ENCODE data around the gene MED19.
A peak's percentile ranks its signal among the peaks of the same experiment; 100 is the strongest.
"Not testable (repeated sequence)": the region's sequence is repeated elsewhere in the genome, so short reads cannot be mapped to it uniquely, and the experiment has no call there.

The MED19 gene

GRCh38 chr11:57704932-57705331 is 7.1 kb downstream of the MED19 start:
- no peak for DNase-seq

- no peak for DNase-seq
Observed at GRCh38 chr11:57703341-57703740, 8.7 kb downstream of the MED19 start.

GRCh38 chr11:57700425-57700824 is 11.6 kb downstream of the MED19 start:
- DNase-seq = no peak

GRCh38 chr11:57699813-57700212 is 12.2 kb downstream of the MED19 start:
- no peak for DNase-seq

DNA sequence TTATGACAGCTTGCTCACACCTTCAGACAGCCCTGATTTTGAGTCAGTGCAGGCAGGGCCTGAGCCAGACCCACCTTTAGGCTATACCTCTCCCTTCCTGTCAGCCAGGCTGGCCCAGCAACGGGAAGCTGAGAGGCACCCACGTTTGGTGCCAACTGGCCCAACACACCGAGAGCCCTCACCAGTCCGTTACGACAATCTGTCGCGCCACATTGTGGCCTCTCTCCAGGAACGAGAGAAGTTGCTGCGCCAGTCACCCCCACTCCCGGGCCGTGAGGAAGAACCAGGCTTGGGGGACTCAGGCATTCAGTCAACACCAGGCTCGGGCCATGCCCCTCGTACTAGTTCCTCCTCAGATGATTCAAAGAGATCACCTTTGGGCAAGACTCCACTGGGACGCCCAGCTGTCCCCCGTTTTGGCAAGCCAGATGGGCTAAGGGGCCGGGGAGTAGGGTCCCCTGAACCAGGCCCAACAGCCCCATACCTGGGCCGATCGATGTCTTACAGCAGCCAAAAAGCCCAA is 13.1 kb downstream of the MED19 start:
- DNase-seq = no peak

DNA sequence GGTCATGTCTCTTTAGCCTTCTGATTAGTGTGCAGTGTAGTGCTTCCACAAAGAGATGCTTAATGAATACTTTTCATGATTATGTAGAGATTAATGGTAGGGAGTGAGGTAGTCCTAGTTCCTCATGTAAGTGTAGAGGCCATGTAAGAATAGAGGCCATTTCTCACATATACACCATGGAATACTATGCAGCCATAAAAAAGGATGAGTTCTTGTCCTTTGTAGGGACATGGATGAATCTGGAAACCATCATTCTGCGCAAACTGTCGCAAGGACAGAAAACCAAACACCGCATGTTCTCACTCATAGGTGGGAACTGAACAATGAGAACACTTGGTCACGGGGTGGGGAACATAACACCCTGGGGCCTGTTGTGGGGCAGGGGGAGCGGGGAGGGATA is 21.5 kb downstream of the MED19 start:
- DNase-seq = not testable (repeated sequence)

DNA sequence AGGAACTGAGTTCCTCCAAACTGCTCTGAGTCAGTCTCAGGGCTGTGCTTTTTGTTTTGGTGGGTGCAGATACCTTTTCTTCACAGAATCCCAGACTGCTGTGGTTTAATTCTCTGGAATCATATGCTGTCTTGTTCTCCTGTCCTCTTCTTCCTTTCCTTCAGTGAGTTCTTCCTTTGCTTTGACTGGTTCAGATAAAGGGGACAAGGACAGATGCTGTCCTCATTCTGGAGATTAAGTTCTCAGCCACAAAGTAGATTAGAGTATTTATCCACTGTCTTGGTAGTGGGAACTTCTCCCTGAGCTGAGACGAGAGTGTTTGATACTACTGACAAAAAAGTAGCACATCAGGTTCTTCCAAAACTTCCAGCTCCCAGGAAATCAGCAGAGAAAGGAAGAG is 30.8 kb downstream of the MED19 start:
- no peak for DNase-seq

DNA sequence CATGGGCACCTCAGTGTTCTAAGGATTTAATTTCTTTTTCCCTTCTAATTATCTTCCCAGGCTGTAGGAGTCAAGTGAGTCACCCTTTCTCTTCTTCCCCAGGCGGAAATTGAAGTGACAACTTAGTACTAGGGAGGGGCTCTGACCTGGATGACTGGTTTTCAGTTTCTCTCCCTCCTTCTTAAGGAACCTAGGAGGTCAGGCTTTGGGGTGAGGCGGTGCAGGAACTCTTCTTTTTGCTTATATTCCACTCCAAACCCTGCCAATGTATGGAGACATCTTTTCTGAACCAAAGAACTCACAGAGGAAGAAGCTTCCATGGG is 31.5 kb downstream of the MED19 start:
- DNase-seq = peak; percentile 45

- DNase-seq = no peak
Observed at GRCh38 chr11:57679396-57679795, 32.6 kb downstream of the MED19 start.

- DNase-seq = no peak
Observed at GRCh38 chr11:57675176-57675941, 36.7 kb downstream of the MED19 start.

DNA sequence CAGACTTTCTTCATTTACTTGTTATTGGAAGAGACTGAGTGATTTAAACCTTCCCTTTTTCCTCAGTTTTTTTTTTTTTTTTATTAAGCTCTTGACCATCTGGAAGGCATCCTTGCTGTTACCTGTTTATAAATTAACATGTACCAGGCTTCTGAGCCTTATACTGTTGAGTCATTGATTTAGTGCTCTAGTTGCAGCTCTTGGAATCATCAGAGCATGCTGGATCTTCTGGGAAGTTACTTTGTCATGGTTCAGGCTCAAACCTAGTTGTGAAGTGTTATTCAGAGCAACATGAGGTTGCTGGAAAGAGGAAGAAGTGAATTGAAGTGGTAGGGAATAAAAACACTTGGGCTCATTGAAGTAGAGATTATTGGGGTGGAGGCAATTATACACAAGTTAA is 37.8 kb downstream of the MED19 start:
- no peak for DNase-seq

GRCh38 chr11:57668434-57668782 is 43.6 kb downstream of the MED19 start:
- peak; percentile 14 for DNase-seq

GRCh38 chr11:57667736-57668433 is 44.1 kb downstream of the MED19 start, which contains the start of gene ZDHHC5:
ZDHHC5 (plus strand) TSS chr11:57668114; CDS start chr11:57673091, 4,977 bp downstream.
- DNase-seq = peak; percentile 99

GRCh38 chr11:57667117-57667735 is 44.8 kb downstream of the MED19 start:
- peak; percentile 99 for DNase-seq

- DNase-seq = no peak
Observed at GRCh38 chr11:57663975-57664374, 48.0 kb downstream of the MED19 start.

GRCh38 chr11:57662893-57663292 is 49.1 kb downstream of the MED19 start:
- no peak for DNase-seq

DNA sequence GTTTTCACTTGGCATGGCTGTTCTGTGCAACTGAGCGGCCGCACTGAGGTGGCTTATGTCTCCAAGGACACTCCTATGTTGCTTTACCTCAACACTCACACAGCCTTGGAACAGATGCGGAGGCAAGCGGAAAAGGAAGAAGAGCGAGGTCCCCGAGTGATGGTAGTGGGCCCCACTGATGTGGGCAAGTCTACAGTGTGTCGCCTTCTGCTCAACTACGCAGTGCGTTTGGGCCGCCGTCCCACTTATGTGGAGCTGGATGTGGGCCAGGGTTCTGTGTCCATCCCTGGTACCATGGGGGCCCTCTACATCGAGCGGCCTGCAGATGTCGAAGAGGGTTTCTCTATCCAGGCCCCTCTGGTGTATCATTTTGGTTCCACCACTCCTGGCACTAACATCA is 52.3 kb downstream of the MED19 start:
- no peak for DNase-seq

GRCh38 chr11:57658023-57658361 is 54.0 kb downstream of the MED19 start:
- no peak for DNase-seq

- peak; percentile 99 for DNase-seq
Observed at GRCh38 chr11:57657194-57658022, 54.6 kb downstream of the MED19 start, which contains the start of gene CLP1. CLP1 (plus strand) TSS chr11:57657762; CDS start chr11:57659477, 1,715 bp downstream.

GRCh38 chr11:57656885-57657193 is 55.2 kb downstream of the MED19 start:
- DNase-seq = no peak

All from EL (cell line).